ENCODE results near the gene MMD.

MMD gene

DNA sequence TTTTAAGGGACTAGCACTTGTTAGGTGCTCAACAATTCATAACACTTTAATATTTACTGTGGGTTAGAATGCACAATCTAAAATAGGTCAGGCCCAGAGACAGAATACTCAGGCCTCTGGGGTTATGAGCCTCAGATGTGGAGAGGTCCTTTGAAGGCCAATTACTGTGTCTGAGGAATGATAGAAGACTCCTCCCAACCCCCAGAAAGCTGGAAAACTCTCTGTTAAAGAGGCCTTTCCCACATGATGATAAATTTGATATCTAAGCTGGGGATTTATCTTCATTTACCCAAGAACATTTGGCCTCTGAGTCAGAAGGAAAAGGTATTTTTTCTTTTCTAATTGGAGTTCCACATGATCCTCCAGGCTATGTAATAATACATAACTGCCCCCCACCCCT lies 41.1 kb upstream of the MMD start:
- DNase-seq (ENCODE audit: low read depth in 1 of 2, low spot score in 1 of 2) = no peak
- no peak overlapping the region for H3K27ac ChIP-seq (replicated peaks)
- TF ChIP-seq GABPA (IDR thresholded peaks at IDR 0.05; ENCODE audit: low read depth) (no peak), SPI1 (IDR thresholded peaks at IDR 0.05; ENCODE audit: borderline replicate concordance, low read depth) (no peak), POLR2AphosphoS5 (IDR thresholded peaks at IDR 0.05; ENCODE audit: low read depth) (no peak)
- TF ChIP-seq, protein P1, sequence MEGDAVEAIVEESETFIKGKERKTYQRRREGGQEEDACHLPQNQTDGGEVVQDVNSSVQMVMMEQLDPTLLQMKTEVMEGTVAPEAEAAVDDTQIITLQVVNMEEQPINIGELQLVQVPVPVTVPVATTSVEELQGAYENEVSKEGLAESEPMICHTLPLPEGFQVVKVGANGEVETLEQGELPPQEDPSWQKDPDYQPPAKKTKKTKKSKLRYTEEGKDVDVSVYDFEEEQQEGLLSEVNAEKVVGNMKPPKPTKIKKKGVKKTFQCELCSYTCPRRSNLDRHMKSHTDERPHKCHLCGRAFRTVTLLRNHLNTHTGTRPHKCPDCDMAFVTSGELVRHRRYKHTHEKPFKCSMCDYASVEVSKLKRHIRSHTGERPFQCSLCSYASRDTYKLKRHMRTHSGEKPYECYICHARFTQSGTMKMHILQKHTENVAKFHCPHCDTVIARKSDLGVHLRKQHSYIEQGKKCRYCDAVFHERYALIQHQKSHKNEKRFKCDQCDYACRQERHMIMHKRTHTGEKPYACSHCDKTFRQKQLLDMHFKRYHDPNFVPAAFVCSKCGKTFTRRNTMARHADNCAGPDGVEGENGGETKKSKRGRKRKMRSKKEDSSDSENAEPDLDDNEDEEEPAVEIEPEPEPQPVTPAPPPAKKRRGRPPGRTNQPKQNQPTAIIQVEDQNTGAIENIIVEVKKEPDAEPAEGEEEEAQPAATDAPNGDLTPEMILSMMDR (IDR thresholded peaks at IDR 0.05; ENCODE audit: insufficient read depth, low read length) = no peak
- TF ChIP-seq, protein P2, sequence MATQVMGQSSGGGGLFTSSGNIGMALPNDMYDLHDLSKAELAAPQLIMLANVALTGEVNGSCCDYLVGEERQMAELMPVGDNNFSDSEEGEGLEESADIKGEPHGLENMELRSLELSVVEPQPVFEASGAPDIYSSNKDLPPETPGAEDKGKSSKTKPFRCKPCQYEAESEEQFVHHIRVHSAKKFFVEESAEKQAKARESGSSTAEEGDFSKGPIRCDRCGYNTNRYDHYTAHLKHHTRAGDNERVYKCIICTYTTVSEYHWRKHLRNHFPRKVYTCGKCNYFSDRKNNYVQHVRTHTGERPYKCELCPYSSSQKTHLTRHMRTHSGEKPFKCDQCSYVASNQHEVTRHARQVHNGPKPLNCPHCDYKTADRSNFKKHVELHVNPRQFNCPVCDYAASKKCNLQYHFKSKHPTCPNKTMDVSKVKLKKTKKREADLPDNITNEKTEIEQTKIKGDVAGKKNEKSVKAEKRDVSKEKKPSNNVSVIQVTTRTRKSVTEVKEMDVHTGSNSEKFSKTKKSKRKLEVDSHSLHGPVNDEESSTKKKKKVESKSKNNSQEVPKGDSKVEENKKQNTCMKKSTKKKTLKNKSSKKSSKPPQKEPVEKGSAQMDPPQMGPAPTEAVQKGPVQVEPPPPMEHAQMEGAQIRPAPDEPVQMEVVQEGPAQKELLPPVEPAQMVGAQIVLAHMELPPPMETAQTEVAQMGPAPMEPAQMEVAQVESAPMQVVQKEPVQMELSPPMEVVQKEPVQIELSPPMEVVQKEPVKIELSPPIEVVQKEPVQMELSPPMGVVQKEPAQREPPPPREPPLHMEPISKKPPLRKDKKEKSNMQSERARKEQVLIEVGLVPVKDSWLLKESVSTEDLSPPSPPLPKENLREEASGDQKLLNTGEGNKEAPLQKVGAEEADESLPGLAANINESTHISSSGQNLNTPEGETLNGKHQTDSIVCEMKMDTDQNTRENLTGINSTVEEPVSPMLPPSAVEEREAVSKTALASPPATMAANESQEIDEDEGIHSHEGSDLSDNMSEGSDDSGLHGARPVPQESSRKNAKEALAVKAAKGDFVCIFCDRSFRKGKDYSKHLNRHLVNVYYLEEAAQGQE (IDR thresholded peaks at IDR 0.05; ENCODE audit: insufficient replicate concordance, low read depth) = no peak

DNA sequence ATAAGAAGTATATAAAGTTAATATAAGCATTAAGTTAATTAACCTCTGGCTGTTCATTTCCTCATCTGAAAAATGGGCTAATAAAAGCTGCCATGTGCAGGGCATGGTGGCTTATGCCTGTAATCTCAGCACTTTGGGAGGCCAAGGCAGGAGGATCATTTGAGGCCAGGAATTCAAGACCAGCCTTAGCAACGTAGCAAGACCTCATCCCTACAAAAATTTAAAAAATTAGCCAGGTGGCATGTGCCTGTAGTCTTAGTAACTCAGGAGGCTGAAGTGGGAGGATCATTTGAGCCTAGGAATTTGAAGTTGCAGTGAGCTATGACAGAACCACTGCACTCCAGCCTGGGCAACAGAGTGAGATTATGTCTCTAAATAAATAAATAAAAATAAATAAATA lies 40.6 kb upstream of the MMD start:
- peaks cover 2% of the 10 kb centered on the region for H3K27me3 ChIP-seq (ENCODE audit: insufficient read depth, poor library complexity, severe bottlenecking)
- H3K4me3 ChIP-seq (replicated peaks; ENCODE audit: insufficient read depth, low read length) = no peak overlapping the region
- H3K27ac ChIP-seq (replicated peaks) = no peak overlapping the region
- TF ChIP-seq GABPA (IDR thresholded peaks at IDR 0.05; ENCODE audit: low read depth) (no peak), SPI1 (IDR thresholded peaks at IDR 0.05; ENCODE audit: borderline replicate concordance, low read depth) (no peak), POLR2AphosphoS5 (IDR thresholded peaks at IDR 0.05; ENCODE audit: low read depth) (no peak)
- TF ChIP-seq, protein P1 (IDR thresholded peaks at IDR 0.05; ENCODE audit: insufficient read depth, low read length) = no peak
- TF ChIP-seq, protein P2 (IDR thresholded peaks at IDR 0.05; ENCODE audit: insufficient replicate concordance, low read depth) = no peak
- no peak for DNase-seq (ENCODE audit: low read depth in 1 of 2, low spot score in 1 of 2)

More for the DNA sequence above, 41.1 kb upstream of the MMD start:
- H3K4me3 ChIP-seq (replicated peaks; ENCODE audit: insufficient read depth, low read length) = no peak overlapping the region
- H3K27me3 ChIP-seq (ENCODE audit: insufficient read depth, poor library complexity, severe bottlenecking) = peaks cover 2% of the 10 kb centered on the region

DNA sequence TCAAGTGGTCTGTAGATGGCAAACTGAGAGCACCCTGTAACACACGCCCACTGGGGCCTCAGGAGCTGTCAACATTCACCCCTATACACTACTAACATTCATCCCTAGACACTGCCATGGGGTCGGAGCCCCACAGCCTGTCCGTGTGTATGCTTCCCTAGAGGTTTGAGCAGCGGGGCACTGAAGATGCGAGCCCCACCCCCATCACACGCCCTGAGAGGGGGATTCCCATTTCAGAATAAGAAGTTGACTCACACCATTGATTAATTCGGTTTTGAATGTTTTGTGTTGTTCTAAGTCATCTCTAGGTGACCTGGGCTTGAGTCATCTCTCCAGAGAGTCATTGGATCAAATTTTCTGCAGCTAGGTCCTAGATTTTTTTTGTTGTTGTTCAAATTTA lies 37.3 kb upstream of the MMD start:
- DNase-seq (ENCODE audit: low read depth in 1 of 2, low spot score in 1 of 2) = no peak
- TF ChIP-seq, protein P2 (IDR thresholded peaks at IDR 0.05; ENCODE audit: insufficient replicate concordance, low read depth) = no peak
- TF ChIP-seq SPI1 (IDR thresholded peaks at IDR 0.05; ENCODE audit: borderline replicate concordance, low read depth) (no peak), POLR2AphosphoS5 (IDR thresholded peaks at IDR 0.05; ENCODE audit: low read depth) (no peak), GABPA (IDR thresholded peaks at IDR 0.05; ENCODE audit: low read depth) (no peak)
- TF ChIP-seq, protein P1 (IDR thresholded peaks at IDR 0.05; ENCODE audit: insufficient read depth, low read length) = no peak
- no peak overlapping the region for H3K4me3 ChIP-seq (replicated peaks; ENCODE audit: insufficient read depth, low read length)
- H3K27me3 ChIP-seq (ENCODE audit: insufficient read depth, poor library complexity, severe bottlenecking) = no peaks in the 10 kb centered on the region
- no peak overlapping the region for H3K27ac ChIP-seq (replicated peaks)

All from HL-60 (cell line).